Measurements from ENCODE around the gene TBC1D32. TPM values are rescaled to one million over a fixed set of nuclear protein-coding genes. Genes with fewer than 3 reads are reported as not detected.
A peak's percentile ranks its signal among the peaks of the same experiment; 100 is the strongest.
"Not testable (repeated sequence)": the region's sequence is repeated elsewhere in the genome, so short reads cannot be mapped to it uniquely, and the experiment has no call there.

Gene TBC1D32
- total and polyA plus RNA-seq, 2 donors (not counting 1 experiment from before 2014, with no cell fraction given) = 6.3 to 21.0 TPM

DNA sequence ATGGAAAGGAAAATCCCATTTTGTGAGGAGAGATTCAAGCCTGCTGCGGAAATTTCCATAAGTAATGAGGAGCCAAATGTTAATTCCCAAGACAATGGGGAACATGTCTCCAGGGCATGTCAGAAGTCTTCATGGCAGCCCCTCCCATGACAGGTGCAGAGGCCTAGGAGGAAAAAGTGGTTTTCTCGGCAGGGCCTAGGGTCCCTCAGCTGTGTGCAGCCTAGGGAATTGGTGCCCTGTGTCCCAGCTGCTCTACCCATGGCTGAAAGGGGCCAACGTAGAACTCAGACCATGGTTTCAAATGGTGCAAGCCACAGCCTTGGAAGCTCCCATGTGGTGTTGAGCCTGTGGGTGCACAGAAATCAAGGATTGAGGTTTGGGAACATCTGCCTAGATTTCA, 269.9 kb downstream of the TBC1D32 start:
- no peaks in the 10 kb centered on the region for H3K36me3 ChIP-seq (ENCODE audit: control insufficient read depth, insufficient read depth, low read length)
- H2AFZ ChIP-seq (ENCODE audit: low read length) = no peak overlapping the region
- H3K4me3 ChIP-seq (replicated peaks in 1 of 4; ENCODE audit: control extremely low read depth in 1 of 4, insufficient read depth in 1 of 4, low read depth in 3 of 4, low read length in 4 of 4) = no peak overlapping the region
- no peaks in the 10 kb centered on the region for H3K4me1 ChIP-seq (ENCODE audit: control insufficient read depth, extremely low read depth, insufficient read depth, low read length)
- no peaks in the 10 kb centered on the region for H3K9me3 ChIP-seq (ENCODE audit: control insufficient read depth, insufficient read depth, low read depth, low read length)
- H3K4me2 ChIP-seq (ENCODE audit: extremely low read depth, insufficient read depth, low read length) = no peak overlapping the region
- H3K9ac ChIP-seq (ENCODE audit: insufficient read depth, low read length) = no peak overlapping the region
- no peaks in the 10 kb centered on the region for H3K79me2 ChIP-seq (ENCODE audit: control insufficient read depth, insufficient read depth, low read length)
- H4K20me1 ChIP-seq (ENCODE audit: control insufficient read depth, extremely low read depth, insufficient read depth, low read length) = no peaks in the 10 kb centered on the region
- no peak overlapping the region for H3K27ac ChIP-seq (ENCODE audit: insufficient read depth, low read length)
- DNase-seq (ENCODE audit: low read depth in 2 of 2) = no peak
- TF ChIP-seq, protein P1, sequence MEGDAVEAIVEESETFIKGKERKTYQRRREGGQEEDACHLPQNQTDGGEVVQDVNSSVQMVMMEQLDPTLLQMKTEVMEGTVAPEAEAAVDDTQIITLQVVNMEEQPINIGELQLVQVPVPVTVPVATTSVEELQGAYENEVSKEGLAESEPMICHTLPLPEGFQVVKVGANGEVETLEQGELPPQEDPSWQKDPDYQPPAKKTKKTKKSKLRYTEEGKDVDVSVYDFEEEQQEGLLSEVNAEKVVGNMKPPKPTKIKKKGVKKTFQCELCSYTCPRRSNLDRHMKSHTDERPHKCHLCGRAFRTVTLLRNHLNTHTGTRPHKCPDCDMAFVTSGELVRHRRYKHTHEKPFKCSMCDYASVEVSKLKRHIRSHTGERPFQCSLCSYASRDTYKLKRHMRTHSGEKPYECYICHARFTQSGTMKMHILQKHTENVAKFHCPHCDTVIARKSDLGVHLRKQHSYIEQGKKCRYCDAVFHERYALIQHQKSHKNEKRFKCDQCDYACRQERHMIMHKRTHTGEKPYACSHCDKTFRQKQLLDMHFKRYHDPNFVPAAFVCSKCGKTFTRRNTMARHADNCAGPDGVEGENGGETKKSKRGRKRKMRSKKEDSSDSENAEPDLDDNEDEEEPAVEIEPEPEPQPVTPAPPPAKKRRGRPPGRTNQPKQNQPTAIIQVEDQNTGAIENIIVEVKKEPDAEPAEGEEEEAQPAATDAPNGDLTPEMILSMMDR (conservative IDR thresholded peaks at IDR 0.05 in 1 of 2, IDR thresholded peaks at IDR 0.05 in 1 of 2; ENCODE audit: low read depth in 1 of 2, low read length in 2 of 2) = no peak
- no peak for TF ChIP-seq EZH2 (IDR thresholded peaks at IDR 0.05; ENCODE audit: low read length, missing control alignments)
- no peaks in the 10 kb centered on the region for H3K27me3 ChIP-seq (ENCODE audit: control insufficient read depth, insufficient read depth, low read length)

GRCh38 chr6:121055572-121056163, 278.6 kb downstream of the TBC1D32 start:
- H2AFZ ChIP-seq (ENCODE audit: low read length) = no peak overlapping the region

DNA sequence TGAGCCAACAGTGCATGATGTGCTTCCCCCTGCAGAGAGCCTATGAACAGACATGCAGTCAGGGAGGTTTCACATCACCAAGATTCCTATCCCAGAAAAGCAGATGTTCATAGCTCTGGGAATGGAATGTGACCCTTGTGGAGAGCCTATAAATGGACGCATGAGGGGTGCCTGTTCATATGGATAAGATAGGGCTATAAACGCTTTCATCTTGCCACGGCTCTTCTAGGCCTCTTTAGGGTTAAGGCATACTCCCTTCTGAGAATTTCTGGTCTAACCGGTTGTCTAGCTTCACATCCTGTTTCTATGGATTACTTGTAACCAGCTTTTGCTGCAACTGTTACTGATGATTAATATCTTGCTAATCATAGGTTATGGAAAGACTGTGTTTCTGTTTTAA, 285.7 kb downstream of the TBC1D32 start:
- H3K4me1 ChIP-seq (ENCODE audit: control insufficient read depth, extremely low read depth, insufficient read depth, low read length); DNase-seq (ENCODE audit: low read depth in 2 of 2); H3K27ac ChIP-seq (ENCODE audit: insufficient read depth, low read length); H3K4me3 ChIP-seq (replicated peaks in 1 of 4; ENCODE audit: control extremely low read depth in 1 of 4, insufficient read depth in 1 of 4, low read depth in 3 of 4, low read length in 4 of 4); H4K20me1 ChIP-seq (ENCODE audit: control insufficient read depth, extremely low read depth, insufficient read depth, low read length); H3K36me3 ChIP-seq (ENCODE audit: control insufficient read depth, insufficient read depth, low read length); H3K27me3 ChIP-seq (ENCODE audit: control insufficient read depth, insufficient read depth, low read length); H3K79me2 ChIP-seq (ENCODE audit: control insufficient read depth, insufficient read depth, low read length); H3K9ac ChIP-seq (ENCODE audit: insufficient read depth, low read length); H2AFZ ChIP-seq (ENCODE audit: low read length); H3K4me2 ChIP-seq (ENCODE audit: extremely low read depth, insufficient read depth, low read length); H3K9me3 ChIP-seq (ENCODE audit: control insufficient read depth, insufficient read depth, low read depth, low read length): not testable (repeated sequence)

More at GRCh38 chr6:121055572-121056163, 278.6 kb downstream of the TBC1D32 start:
- no peak overlapping the region for H3K9ac ChIP-seq (ENCODE audit: insufficient read depth, low read length)
- no peaks in the 10 kb centered on the region for H3K36me3 ChIP-seq (ENCODE audit: control insufficient read depth, insufficient read depth, low read length)
- H3K4me2 ChIP-seq (ENCODE audit: extremely low read depth, insufficient read depth, low read length) = no peak overlapping the region
- TF ChIP-seq, protein P1 (conservative IDR thresholded peaks at IDR 0.05 in 1 of 2, IDR thresholded peaks at IDR 0.05 in 1 of 2; ENCODE audit: low read depth in 1 of 2, low read length in 2 of 2) = peak; percentile 75 to 77
- TF ChIP-seq EZH2 (IDR thresholded peaks at IDR 0.05; ENCODE audit: low read length, missing control alignments) = no peak
- H3K79me2 ChIP-seq (ENCODE audit: control insufficient read depth, insufficient read depth, low read length) = no peaks in the 10 kb centered on the region
- no peak overlapping the region for H3K4me3 ChIP-seq (replicated peaks in 1 of 4; ENCODE audit: control extremely low read depth in 1 of 4, insufficient read depth in 1 of 4, low read depth in 3 of 4, low read length in 4 of 4)
- H3K9me3 ChIP-seq (ENCODE audit: control insufficient read depth, insufficient read depth, low read depth, low read length) = no peaks in the 10 kb centered on the region
- no peaks in the 10 kb centered on the region for H4K20me1 ChIP-seq (ENCODE audit: control insufficient read depth, extremely low read depth, insufficient read depth, low read length)
- no peak overlapping the region for H3K27ac ChIP-seq (ENCODE audit: insufficient read depth, low read length)
- no peaks in the 10 kb centered on the region for H3K4me1 ChIP-seq (ENCODE audit: control insufficient read depth, extremely low read depth, insufficient read depth, low read length)
- no peaks in the 10 kb centered on the region for H3K27me3 ChIP-seq (ENCODE audit: control insufficient read depth, insufficient read depth, low read length)
- peak; percentile 26 to 65 for DNase-seq (ENCODE audit: low read depth in 2 of 2)

- H4K20me1 ChIP-seq (ENCODE audit: control insufficient read depth, extremely low read depth, insufficient read depth, low read length); H2AFZ ChIP-seq (ENCODE audit: low read length); H3K27me3 ChIP-seq (ENCODE audit: control insufficient read depth, insufficient read depth, low read length); H3K4me1 ChIP-seq (ENCODE audit: control insufficient read depth, extremely low read depth, insufficient read depth, low read length); H3K27ac ChIP-seq (ENCODE audit: insufficient read depth, low read length); DNase-seq (ENCODE audit: low read depth in 2 of 2); H3K4me2 ChIP-seq (ENCODE audit: extremely low read depth, insufficient read depth, low read length); H3K79me2 ChIP-seq (ENCODE audit: control insufficient read depth, insufficient read depth, low read length); H3K36me3 ChIP-seq (ENCODE audit: control insufficient read depth, insufficient read depth, low read length); H3K4me3 ChIP-seq (replicated peaks in 1 of 4; ENCODE audit: control extremely low read depth in 1 of 4, insufficient read depth in 1 of 4, low read depth in 3 of 4, low read length in 4 of 4); H3K9ac ChIP-seq (ENCODE audit: insufficient read depth, low read length); H3K9me3 ChIP-seq (ENCODE audit: control insufficient read depth, insufficient read depth, low read depth, low read length): not testable (repeated sequence)
These were observed 289.4 kb downstream of the TBC1D32 start for GRCh38 chr6:121044905-121045304.

DNA sequence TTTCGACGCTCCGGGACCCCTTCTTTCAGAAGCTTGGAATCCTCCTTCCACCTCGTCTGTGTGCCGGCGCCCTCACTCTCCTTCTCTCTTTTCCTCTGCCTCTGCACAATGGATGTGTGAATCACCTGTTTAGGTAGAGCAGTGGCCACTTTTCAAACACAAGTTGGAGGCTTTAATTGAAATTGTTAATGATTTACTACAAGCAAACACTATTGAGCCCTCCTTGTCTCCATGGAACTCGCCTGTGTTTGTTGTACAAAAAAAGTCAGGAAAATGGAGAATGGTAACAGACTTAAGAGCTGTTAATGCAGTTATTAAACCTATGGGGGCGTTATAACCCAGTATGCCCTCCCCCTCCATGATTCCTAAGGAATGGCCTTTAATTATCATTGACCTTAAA, 290.6 kb downstream of the TBC1D32 start:
- H3K9me3 ChIP-seq (ENCODE audit: control insufficient read depth, insufficient read depth, low read depth, low read length); H3K4me1 ChIP-seq (ENCODE audit: control insufficient read depth, extremely low read depth, insufficient read depth, low read length); DNase-seq (ENCODE audit: low read depth in 2 of 2): not testable (repeated sequence)

More for the DNA sequence above, 290.6 kb downstream of the TBC1D32 start:
- H3K27me3 ChIP-seq (ENCODE audit: control insufficient read depth, insufficient read depth, low read length); H3K4me2 ChIP-seq (ENCODE audit: extremely low read depth, insufficient read depth, low read length); H3K4me3 ChIP-seq (replicated peaks in 1 of 4; ENCODE audit: control extremely low read depth in 1 of 4, insufficient read depth in 1 of 4, low read depth in 3 of 4, low read length in 4 of 4); H4K20me1 ChIP-seq (ENCODE audit: control insufficient read depth, extremely low read depth, insufficient read depth, low read length); H2AFZ ChIP-seq (ENCODE audit: low read length); H3K36me3 ChIP-seq (ENCODE audit: control insufficient read depth, insufficient read depth, low read length); H3K9ac ChIP-seq (ENCODE audit: insufficient read depth, low read length); H3K79me2 ChIP-seq (ENCODE audit: control insufficient read depth, insufficient read depth, low read length); H3K27ac ChIP-seq (ENCODE audit: insufficient read depth, low read length): not testable (repeated sequence)
